ENCODE measurements around the gene CORO7. TPM values are rescaled to one million over a fixed set of nuclear protein-coding genes. Genes with fewer than 3 reads are reported as not detected.

The CORO7 gene
- total and polyA plus RNA-seq, 2 donors (not counting 1 experiment from before 2014, with no cell fraction given): 117 to 230 TPM

DNA sequence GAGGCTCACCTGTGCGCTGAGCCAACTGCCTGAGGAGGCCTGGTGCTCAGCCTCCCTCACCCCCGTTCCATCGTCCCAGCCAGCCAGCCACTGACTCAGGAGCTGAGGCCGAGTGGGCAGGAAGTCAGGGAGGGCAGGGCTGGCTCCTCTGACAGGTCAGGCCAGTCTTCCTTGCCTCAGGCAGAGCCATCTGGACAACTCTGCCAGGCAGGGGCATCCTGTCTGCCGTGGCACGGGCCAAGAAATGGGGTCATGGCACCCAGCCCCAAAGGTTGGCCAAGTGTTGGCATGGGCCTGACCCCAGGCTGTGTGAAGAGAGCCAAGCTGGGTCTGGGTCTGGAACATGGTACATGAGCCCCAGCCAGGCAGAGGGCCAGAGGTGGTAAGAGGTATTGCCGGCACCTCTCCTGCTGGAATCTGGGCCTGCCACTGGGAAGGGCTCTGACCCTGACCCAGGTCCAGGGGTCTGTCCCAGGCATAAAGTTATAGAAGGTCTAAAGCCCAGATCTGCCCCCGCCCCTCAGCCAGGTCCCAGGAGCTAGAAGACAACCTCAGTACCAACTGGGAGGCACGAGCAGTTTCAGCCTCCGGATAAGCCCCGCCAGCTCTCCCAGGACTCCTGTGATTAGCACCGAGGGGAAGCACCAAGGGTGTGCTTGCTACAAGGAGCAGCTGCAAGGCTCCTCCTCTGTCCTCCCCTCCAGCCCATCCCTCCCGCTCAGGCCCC is 47.2 kb downstream of the CORO7 start:
- no peak overlapping the region for H2AFZ ChIP-seq (ENCODE audit: insufficient read depth, low read depth, low read length, poor library complexity, severe bottlenecking)
- no peak overlapping the region for H3K4me2 ChIP-seq (replicated peaks; ENCODE audit: low read depth, low read length, poor library complexity, severe bottlenecking)
- no peaks in the 10 kb centered on the region for H3K27me3 ChIP-seq (replicated peaks in 1 of 4; ENCODE audit: control extremely low read depth in 1 of 4, control insufficient read depth in 3 of 4, insufficient read depth in 4 of 4, low read length in 3 of 4)
- no peaks in the 10 kb centered on the region for H3K27me3 Mint-ChIP-seq
- TF ChIP-seq CTCF (IDR thresholded peaks at IDR 0.05) (no peak), EZH2 (IDR thresholded peaks at IDR 0.05; ENCODE audit: borderline replicate concordance, insufficient read depth, low read depth, low read length, poor library complexity, severe bottlenecking) (no peak)
- H3K9me3 Mint-ChIP-seq (ENCODE audit: insufficient read depth): no peaks in the 10 kb centered on the region
- WGBS (ENCODE audit: insufficient coverage): 99% methylated on average over 13 of the region's 13 CpGs
- H3K27ac ChIP-seq (ENCODE audit: low read length in 2 of 2): no peak overlapping the region
- H3K79me2 ChIP-seq (ENCODE audit: control insufficient read depth, insufficient read depth, low read length): peaks cover 21% of the 10 kb centered on the region
- ChIA-PET CTCF (interaction anchor here (0.6 to 1.1 kb wide), 3 partner anchors 10 to 34 kb away, joined by 3 to 5 read pairs (median 3); no protein-coding TSS in a partner anchor), POLR2A (no interaction called here)
- H3K4me1 ChIP-seq (ENCODE audit: control insufficient read depth in 2 of 2, insufficient read depth in 2 of 2, low read length in 2 of 2): peaks cover 25 to 47% of the 10 kb centered on the region in 2 donors
- H3K4me3 ChIP-seq (ENCODE audit: control extremely low read depth in 1 of 5, extremely low read depth in 1 of 5, insufficient read depth in 1 of 5, low read depth in 2 of 5, low read length in 4 of 5): no peak overlapping the region
- no peak overlapping the region for H3K9ac ChIP-seq (ENCODE audit: low read length)
- peaks cover 85% of the 10 kb centered on the region for H4K20me1 ChIP-seq (ENCODE audit: control insufficient read depth, insufficient read depth, low read length, poor library complexity, severe bottlenecking)
- DNase-seq: no peak
- H3K9me3 ChIP-seq (ENCODE audit: control extremely low read depth in 1 of 3, control insufficient read depth in 2 of 3, insufficient read depth in 1 of 3, low read length in 2 of 3): no peaks in the 10 kb centered on the region
- H3K36me3 ChIP-seq (replicated peaks in 1 of 2; ENCODE audit: control extremely low read depth in 1 of 2, control insufficient read depth in 1 of 2, extremely low read depth in 1 of 2, insufficient read depth in 2 of 2, low read length in 1 of 2): peaks cover 4 to 30% of the 10 kb centered on the region in 2 experiments
- no peak for ATAC-seq (ENCODE audit: low read depth)
- H3K27ac Mint-ChIP-seq: no peak overlapping the region
- H3K4me1 Mint-ChIP-seq: peaks cover 39% of the 10 kb centered on the region
- no peak overlapping the region for H3K4me3 Mint-ChIP-seq
- intact Hi-C loops (cut with micrococcal nuclease): no loop called here

GRCh38 chr16:4367393-4367856 is 49.0 kb downstream of the CORO7 start:
- H3K9me3 Mint-ChIP-seq (ENCODE audit: insufficient read depth): no peaks in the 10 kb centered on the region
- no peak overlapping the region for H3K27ac Mint-ChIP-seq
- H3K27ac ChIP-seq (ENCODE audit: low read length in 2 of 2): no peak overlapping the region
- 89% methylated on average over 1 of the region's 5 CpGs for WGBS (ENCODE audit: insufficient coverage)
- H3K27me3 ChIP-seq (replicated peaks in 1 of 4; ENCODE audit: control extremely low read depth in 1 of 4, control insufficient read depth in 3 of 4, insufficient read depth in 4 of 4, low read length in 3 of 4): no peaks in the 10 kb centered on the region
- H3K4me3 Mint-ChIP-seq: no peak overlapping the region
- ATAC-seq (ENCODE audit: low read depth) (no peak), DNase-seq (no peak)
- no peaks in the 10 kb centered on the region for H3K27me3 Mint-ChIP-seq
- CTCF ChIA-PET: interaction anchor here (3.9 kb wide), 1 partner anchor 35 kb away, joined by 38 read pairs; no protein-coding TSS in a partner anchor
- POLR2A ChIA-PET: interaction anchor here (0.5 kb wide), 1 partner anchor 84 kb away, joined by 4 read pairs; no protein-coding TSS in a partner anchor
- intact Hi-C loops (cut with micrococcal nuclease): no loop called here
- H3K9ac ChIP-seq (ENCODE audit: low read length): no peak overlapping the region
- TF ChIP-seq EZH2 (IDR thresholded peaks at IDR 0.05; ENCODE audit: borderline replicate concordance, insufficient read depth, low read depth, low read length, poor library complexity, severe bottlenecking) (no peak), CTCF (IDR thresholded peaks at IDR 0.05) (no peak)
- peaks cover 4 to 41% of the 10 kb centered on the region in 2 experiments for H3K36me3 ChIP-seq (replicated peaks in 1 of 2; ENCODE audit: control extremely low read depth in 1 of 2, control insufficient read depth in 1 of 2, extremely low read depth in 1 of 2, insufficient read depth in 2 of 2, low read length in 1 of 2)
- H3K4me1 ChIP-seq (ENCODE audit: control insufficient read depth in 2 of 2, insufficient read depth in 2 of 2, low read length in 2 of 2): peaks cover 11 to 49% of the 10 kb centered on the region in 2 donors
- no peak overlapping the region for H2AFZ ChIP-seq (ENCODE audit: insufficient read depth, low read depth, low read length, poor library complexity, severe bottlenecking)
- no peak overlapping the region for H3K4me2 ChIP-seq (replicated peaks; ENCODE audit: low read depth, low read length, poor library complexity, severe bottlenecking)
- H3K9me3 ChIP-seq (ENCODE audit: control extremely low read depth in 1 of 3, control insufficient read depth in 2 of 3, insufficient read depth in 1 of 3, low read length in 2 of 3): no peaks in the 10 kb centered on the region
- peaks cover 15% of the 10 kb centered on the region for H3K79me2 ChIP-seq (ENCODE audit: control insufficient read depth, insufficient read depth, low read length)
- H3K4me3 ChIP-seq (ENCODE audit: control extremely low read depth in 1 of 5, extremely low read depth in 1 of 5, insufficient read depth in 1 of 5, low read depth in 2 of 5, low read length in 4 of 5): no peak overlapping the region
- peaks cover 30% of the 10 kb centered on the region for H3K4me1 Mint-ChIP-seq
- peaks cover 69% of the 10 kb centered on the region for H4K20me1 ChIP-seq (ENCODE audit: control insufficient read depth, insufficient read depth, low read length, poor library complexity, severe bottlenecking)
